PC-3 (cell line): ENCODE results near the gene NPAS2.

Experiments
- EZH2 ChIP-seq: fragments of 300-600 bp; sonication (generic); IDR thresholded peaks from one replicate; pipeline ENCODE4 v1.6.1; 2017; ENCODE audit warnings: antibody characterized with exemption, mild to moderate bottlenecking, low read length; ENCODE audit not compliant: unreplicated experiment
- EZH2phosphoT487 ChIP-seq: fragments of 300-600 bp; sonication (generic); IDR thresholded peaks from 2 replicates; pipeline ENCODE4 v1.6.1; 2018; ENCODE audit warnings: mild to moderate bottlenecking, antibody characterized with exemption, low read length, borderline replicate concordance
- TF ChIP-seq, protein P1 (sequence below): fragments of 300-600 bp; sonication (generic); conservative IDR thresholded peaks from 2 replicates; pipeline ENCODE4 v1.5.1; 2017; ENCODE audit warnings: antibody characterized with exemption, low read depth, mild to moderate bottlenecking, low read length

DNA sequence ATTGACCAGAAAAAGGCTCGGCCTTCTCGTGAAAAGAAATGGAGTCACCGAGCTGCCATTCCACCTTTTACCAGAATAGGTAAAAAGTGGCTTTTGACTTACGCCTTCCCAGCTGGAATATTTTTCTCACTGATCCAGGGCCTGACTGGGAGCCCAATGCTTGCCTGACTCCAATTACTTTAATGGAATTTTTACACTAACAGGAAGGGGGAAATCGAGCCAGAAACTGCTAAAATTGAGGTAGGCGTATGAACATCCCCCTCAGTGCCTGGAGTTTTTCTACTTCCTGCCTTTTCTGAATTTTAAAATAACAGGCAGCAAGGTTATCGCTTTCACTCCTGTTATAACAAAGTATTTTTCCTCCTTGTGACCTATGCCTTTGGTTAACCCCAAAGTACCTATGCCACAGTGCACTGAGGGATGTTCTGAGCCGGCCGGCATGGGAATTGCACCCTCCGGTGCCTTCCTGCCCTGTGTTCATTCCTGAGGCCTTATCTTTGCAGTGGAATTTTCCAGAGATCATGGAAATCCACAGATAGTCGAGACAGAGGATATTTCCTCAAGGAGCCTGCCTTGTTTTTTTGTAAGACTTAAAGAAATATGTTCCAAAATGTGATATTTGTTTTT lies 163.9 kb downstream of the NPAS2 start:
- TF ChIP-seq, protein P1, sequence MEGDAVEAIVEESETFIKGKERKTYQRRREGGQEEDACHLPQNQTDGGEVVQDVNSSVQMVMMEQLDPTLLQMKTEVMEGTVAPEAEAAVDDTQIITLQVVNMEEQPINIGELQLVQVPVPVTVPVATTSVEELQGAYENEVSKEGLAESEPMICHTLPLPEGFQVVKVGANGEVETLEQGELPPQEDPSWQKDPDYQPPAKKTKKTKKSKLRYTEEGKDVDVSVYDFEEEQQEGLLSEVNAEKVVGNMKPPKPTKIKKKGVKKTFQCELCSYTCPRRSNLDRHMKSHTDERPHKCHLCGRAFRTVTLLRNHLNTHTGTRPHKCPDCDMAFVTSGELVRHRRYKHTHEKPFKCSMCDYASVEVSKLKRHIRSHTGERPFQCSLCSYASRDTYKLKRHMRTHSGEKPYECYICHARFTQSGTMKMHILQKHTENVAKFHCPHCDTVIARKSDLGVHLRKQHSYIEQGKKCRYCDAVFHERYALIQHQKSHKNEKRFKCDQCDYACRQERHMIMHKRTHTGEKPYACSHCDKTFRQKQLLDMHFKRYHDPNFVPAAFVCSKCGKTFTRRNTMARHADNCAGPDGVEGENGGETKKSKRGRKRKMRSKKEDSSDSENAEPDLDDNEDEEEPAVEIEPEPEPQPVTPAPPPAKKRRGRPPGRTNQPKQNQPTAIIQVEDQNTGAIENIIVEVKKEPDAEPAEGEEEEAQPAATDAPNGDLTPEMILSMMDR, result no peak
- TF ChIP-seq EZH2 (no peak), EZH2phosphoT487 (no peak)
